Left cardiac atrium (tissue), 4 donors: ENCODE measurements around the gene PRKAR2A. TPM values are rescaled to one million over a fixed set of nuclear protein-coding genes. Genes with fewer than 3 reads are reported as not detected.

Experiments
- ATAC-seq, 2 donors: fragments of 200-7000 bp; cut with Tn5 transposase; one replicate each; pipeline ENCODE4 v1.9.1; 2020; ENCODE audit warnings: mild to moderate bottlenecking in 2 of 2, moderate library complexity in 2 of 2
- DNase-seq: peaks from one replicate; pipeline ENCODE4 v3.0.0-alpha.2; 2020
- intact Hi-C, 2 donors: fragments of 100-400 bp; cut with DNase I; formaldehyde crosslinking; loops; one replicate each; pipeline versions ENCODE4 v1.14.1 to v1.15.1; 2022 to 2023
- total RNA-seq, 2 donors: library from RNA; stranded (reverse); fragmentation: NEBNext Ultra II Directional; extraction: Animal tissue kit (Norgen Biotek cat#: 25700); gene quantifications; one replicate each; pipeline ENCODE4 v1.2.1, GENCODE V29; 2021
- donor health status: DM: no; HTN: yes; CAD: no.
- donor health status: DM: no; HTN: yes; CAD: no; lungs with severe emphysema.
- donor health status: DM: yes; HTN: yes; CAD: no.
- donor health status: Dilated cardiomyopathy.

Gene PRKAR2A
- total RNA-seq, 2 donors from 2014 or later: 42.5 to 56.8 TPM

- ATAC-seq: no peak
- intact Hi-C loops: no loop called here
- no peak for DNase-seq
Observed at GRCh38 chr3:48708481-48708889, 139.2 kb downstream of the PRKAR2A start.

DNA sequence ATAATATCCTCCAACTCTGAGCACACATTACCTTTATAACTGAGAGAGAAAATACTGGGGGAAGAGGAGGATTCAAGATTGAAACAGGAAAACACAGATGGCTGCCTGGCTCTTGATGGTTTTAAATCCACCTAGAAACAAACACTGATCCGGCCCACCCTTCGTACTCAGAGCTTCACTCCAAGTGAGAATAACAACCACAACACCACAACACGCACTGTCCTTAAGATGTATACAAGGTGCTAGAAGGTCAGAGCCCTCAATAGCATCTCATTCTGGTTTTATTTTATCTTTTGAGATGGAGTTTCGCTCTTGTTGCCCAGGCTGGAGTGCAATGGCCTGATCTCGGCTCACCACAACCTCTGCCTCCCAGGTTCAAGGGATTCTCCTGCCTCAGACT, 140.5 kb downstream of the PRKAR2A start:
- DNase-seq (no peak), ATAC-seq (no peak)
- intact Hi-C loops: no loop called here

GRCh38 chr3:48702320-48702920, 145.3 kb downstream of the PRKAR2A start:
- ATAC-seq (no peak), DNase-seq (no peak)
- intact Hi-C loops: no loop called here

- DNase-seq: no peak
- no peak for ATAC-seq
- intact Hi-C loops: no loop called here
Observed at GRCh38 chr3:48700731-48701405, 146.8 kb downstream of the PRKAR2A start.

DNA sequence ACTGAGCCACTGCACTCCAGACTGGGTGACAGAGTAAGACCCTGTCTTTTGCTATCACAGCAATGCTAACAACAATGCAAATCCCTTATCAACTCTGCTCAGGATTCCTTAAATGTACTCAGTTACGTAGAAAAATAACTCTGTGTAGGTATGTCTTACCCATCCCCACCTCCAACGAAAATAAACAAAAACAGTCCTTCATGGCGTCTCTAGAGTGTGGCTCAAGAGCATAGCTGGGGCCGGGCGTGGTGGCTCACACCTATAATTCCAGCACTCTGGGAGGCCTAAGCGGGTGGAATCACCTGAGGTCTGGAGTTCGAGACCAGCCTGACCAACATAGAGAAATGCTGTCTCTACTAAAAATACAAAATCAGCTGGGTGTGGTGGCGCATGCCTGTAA, 148.8 kb downstream of the PRKAR2A start:
- intact Hi-C loops: no loop called here
- DNase-seq (no peak), ATAC-seq (no peak)

- DNase-seq (no peak), ATAC-seq (no peak)
- intact Hi-C loops: no loop called here
Observed at GRCh38 chr3:48697952-48698351, 149.7 kb downstream of the PRKAR2A start.

DNA sequence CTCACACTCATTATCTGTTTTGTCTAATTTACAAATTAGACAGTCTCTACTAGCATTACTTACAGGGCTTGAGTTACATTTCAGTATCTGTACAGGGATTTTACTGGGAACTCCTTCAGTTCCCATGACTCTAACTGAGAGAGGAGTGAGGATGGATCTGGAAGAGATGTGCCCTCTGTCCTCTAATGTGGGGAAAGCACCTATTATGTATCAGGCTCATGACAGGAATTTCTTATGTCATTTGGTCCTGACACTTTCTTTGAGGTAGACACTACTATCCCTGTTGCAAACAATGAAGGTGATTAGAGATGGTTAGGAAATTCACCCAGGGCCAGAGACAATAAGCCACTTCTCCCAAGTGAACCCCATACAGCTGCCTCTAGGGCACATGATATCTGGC, 151.1 kb downstream of the PRKAR2A start:
- ATAC-seq: no peak
- intact Hi-C loops: no loop called here

More for the DNA sequence above, 151.1 kb downstream of the PRKAR2A start:
- no peak for DNase-seq

Other genes with a start within 250 kb of the PRKAR2A start
- gene UQCRC1, start 238.2 kb downstream of the PRKAR2A start, total RNA-seq: 100 to 1,000 TPM; 583 to 651 TPM
- not detected for gene TMEM89, start 226.1 kb downstream of the PRKAR2A start, total RNA-seq
- gene SLC26A6, start 212.4 kb downstream of the PRKAR2A start, total RNA-seq: 10 to 100 TPM; 11.2 to 14.6 TPM
- under 1 TPM; 0.24 to 0.39 TPM for gene CELSR3, start 185.0 kb downstream of the PRKAR2A start, total RNA-seq
- 10 to 100 TPM; 19.4 to 27.8 TPM for gene NCKIPSD, start 162.0 kb downstream of the PRKAR2A start, total RNA-seq
- gene IP6K2, start 130.7 kb downstream of the PRKAR2A start, total RNA-seq: 10 to 100 TPM; 24.0 to 38.4 TPM
- gene SLC25A20, start 51.0 kb upstream of the PRKAR2A start, total RNA-seq: 10 to 100 TPM; 53.4 to 55.6 TPM
- gene ARIH2, start 71.0 kb upstream of the PRKAR2A start, total RNA-seq: 100 to 1,000 TPM in 1 of 2 donors, 10 to 100 TPM in 1; 88.0 to 104 TPM
- 10 to 100 TPM; 32.8 to 33.9 TPM for gene P4HTM, start 142.4 kb upstream of the PRKAR2A start, total RNA-seq
- 10 to 100 TPM; 76.1 to 77.1 TPM for gene WDR6, start 159.5 kb upstream of the PRKAR2A start, total RNA-seq
- 10 to 100 TPM in 1 of 2 donors, 1 to 10 TPM in 1; 9.8 to 10.1 TPM for gene DALRD3, start 170.7 kb upstream of the PRKAR2A start, total RNA-seq
- 100 to 1,000 TPM; 135 to 138 TPM for gene NDUFAF3, start 174.2 kb upstream of the PRKAR2A start, total RNA-seq
- gene IMPDH2, start 181.5 kb upstream of the PRKAR2A start, total RNA-seq: 10 to 100 TPM; 60.2 to 71.3 TPM
- gene QRICH1, start 246.2 kb upstream of the PRKAR2A start, total RNA-seq: 10 to 100 TPM; 50.4 to 59.9 TPM